Nephron progenitor cell (in vitro differentiated cells): ENCODE results near the gene DLX1.

Source experiments
- DNase-seq: peaks from one replicate; pipeline ENCODE4 v3.0.0; 2021
- H3K27ac Mint-ChIP-seq: 2 replicates; pipeline ENCODE4 v1.8.0; 2021; ENCODE audit warnings: mild to moderate bottlenecking, moderate library complexity, mixed read lengths
- H3K27me3 Mint-ChIP-seq: 2 replicates; pipeline ENCODE4 v1.8.0; 2021; ENCODE audit warnings: mild to moderate bottlenecking, low read depth, mixed read lengths; ENCODE audit not compliant: poor library complexity
- H3K36me3 Mint-ChIP-seq: 2 replicates; pipeline ENCODE4 v1.8.0; 2021; ENCODE audit warnings: low read depth, mixed read lengths
- H3K4me1 Mint-ChIP-seq: 2 replicates; pipeline ENCODE4 v1.8.0; 2021; ENCODE audit warnings: mixed read lengths
- H3K4me3 Mint-ChIP-seq: 2 replicates; pipeline ENCODE4 v1.8.0; 2021; ENCODE audit warnings: mild to moderate bottlenecking, moderate library complexity, mixed read lengths
- H3K9me3 Mint-ChIP-seq: 2 replicates; pipeline ENCODE4 v1.8.0; 2021; ENCODE audit warnings: mild to moderate bottlenecking, moderate library complexity, mixed read lengths
- TF ChIP-seq, protein P1 (sequence below): fragments of 200-600 bp; sonication (generic); IDR thresholded peaks from 2 replicates; pipeline ENCODE4 v1.5.0; 2021; ENCODE audit warnings: antibody characterized with exemption

Gene DLX1

DNA sequence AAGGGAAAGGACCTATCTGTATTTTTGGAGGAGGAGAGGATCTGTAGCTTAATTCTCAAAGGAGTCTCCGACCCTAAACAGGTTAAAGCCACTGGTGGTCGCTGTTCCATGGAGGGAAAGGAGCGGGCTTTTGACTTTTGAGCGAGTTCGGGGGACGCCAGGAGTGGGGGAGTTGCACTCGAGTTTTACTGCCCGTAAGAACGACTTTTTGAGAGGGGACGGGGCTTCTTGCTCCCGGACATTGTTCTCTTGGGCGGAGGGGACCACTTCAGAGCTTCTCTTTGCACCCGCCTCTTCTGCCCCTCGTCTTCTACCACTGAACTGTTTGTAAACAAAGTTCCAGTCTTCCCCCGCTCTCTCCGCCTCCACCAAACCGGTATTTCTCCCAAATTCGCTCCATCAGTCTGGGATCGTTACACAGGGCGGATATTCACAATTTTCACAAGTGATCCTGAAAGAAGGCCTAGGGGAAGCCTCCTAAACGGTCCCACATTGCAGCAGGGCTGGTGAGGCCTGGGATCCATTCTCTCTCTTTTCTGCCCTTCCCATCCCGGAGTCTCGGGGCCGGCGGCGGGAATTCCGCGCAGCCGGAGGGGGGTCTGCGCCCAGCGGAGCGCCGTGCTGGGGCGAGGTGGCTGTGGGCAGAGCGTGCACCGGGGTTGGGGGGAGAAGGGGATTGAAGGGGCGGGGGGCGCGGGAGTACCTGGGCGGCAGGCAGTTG, 10.8 kb downstream of the DLX1 start:
- TF ChIP-seq, protein P1, sequence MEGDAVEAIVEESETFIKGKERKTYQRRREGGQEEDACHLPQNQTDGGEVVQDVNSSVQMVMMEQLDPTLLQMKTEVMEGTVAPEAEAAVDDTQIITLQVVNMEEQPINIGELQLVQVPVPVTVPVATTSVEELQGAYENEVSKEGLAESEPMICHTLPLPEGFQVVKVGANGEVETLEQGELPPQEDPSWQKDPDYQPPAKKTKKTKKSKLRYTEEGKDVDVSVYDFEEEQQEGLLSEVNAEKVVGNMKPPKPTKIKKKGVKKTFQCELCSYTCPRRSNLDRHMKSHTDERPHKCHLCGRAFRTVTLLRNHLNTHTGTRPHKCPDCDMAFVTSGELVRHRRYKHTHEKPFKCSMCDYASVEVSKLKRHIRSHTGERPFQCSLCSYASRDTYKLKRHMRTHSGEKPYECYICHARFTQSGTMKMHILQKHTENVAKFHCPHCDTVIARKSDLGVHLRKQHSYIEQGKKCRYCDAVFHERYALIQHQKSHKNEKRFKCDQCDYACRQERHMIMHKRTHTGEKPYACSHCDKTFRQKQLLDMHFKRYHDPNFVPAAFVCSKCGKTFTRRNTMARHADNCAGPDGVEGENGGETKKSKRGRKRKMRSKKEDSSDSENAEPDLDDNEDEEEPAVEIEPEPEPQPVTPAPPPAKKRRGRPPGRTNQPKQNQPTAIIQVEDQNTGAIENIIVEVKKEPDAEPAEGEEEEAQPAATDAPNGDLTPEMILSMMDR: peak; percentile 14
- peaks cover 97% of the 10 kb centered on the region for H3K27me3 Mint-ChIP-seq
- no peaks in the 10 kb centered on the region for H3K9me3 Mint-ChIP-seq
- no peaks in the 10 kb centered on the region for H3K36me3 Mint-ChIP-seq
- H3K27ac Mint-ChIP-seq: no peak overlapping the region
- H3K4me1 Mint-ChIP-seq: peaks cover 57% of the 10 kb centered on the region
- DNase-seq: no peak
- peak overlapping the region; percentile 83 for H3K4me3 Mint-ChIP-seq

DNA sequence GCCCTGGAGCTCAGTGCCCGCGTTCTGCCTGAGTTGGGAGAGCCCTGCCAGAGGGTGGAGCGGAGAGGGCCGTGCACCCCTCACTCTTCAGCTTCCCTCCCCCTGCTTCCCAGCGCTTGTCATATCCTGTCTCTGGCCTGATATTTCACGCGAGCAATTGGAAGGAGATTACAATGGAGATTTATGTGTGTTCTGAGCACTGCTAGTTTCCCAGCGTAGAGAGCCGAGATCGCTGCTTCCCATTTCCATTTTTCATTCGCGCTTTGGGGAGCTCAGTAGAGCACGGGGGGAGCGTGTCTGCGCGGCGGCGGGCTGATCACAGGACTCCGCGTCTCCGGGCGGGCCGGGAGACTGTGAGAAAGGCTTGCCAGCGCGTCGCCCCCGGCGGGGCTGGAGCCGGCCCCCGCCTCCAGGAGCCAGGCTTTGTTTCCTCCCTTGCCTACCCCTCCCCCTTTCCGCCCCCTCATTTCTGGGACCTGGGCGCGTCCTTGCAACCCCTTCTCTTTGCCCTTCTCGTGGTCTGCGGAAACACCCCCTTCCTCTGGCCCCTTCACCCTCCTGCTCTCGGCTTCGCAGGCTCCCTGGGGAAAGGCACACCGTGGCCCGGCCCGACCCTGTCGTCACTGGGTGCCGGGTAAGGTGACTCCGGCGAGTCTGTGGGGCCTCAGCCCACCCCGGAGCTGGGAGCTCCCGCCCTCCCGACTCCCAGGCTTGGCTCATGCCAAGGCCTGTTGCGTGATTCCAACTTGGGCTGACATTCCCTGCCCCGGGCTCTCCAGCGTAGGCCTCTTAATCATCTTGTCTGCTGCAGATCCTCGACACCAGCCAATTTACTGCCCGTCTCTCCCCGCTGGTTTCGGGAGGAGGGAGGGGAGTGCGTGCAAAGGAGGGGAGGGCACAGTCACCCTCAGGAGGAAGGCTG, 11.6 kb downstream of the DLX1 start:
- no peaks in the 10 kb centered on the region for H3K9me3 Mint-ChIP-seq
- H3K4me1 Mint-ChIP-seq: peaks cover 63% of the 10 kb centered on the region
- no peaks in the 10 kb centered on the region for H3K36me3 Mint-ChIP-seq
- peak overlapping the region; percentile 9 for H3K27ac Mint-ChIP-seq
- no peak for DNase-seq
- H3K27me3 Mint-ChIP-seq: peaks cover 97% of the 10 kb centered on the region
- TF ChIP-seq, protein P1: no peak
- peak overlapping the region; percentile 83 for H3K4me3 Mint-ChIP-seq

DNA sequence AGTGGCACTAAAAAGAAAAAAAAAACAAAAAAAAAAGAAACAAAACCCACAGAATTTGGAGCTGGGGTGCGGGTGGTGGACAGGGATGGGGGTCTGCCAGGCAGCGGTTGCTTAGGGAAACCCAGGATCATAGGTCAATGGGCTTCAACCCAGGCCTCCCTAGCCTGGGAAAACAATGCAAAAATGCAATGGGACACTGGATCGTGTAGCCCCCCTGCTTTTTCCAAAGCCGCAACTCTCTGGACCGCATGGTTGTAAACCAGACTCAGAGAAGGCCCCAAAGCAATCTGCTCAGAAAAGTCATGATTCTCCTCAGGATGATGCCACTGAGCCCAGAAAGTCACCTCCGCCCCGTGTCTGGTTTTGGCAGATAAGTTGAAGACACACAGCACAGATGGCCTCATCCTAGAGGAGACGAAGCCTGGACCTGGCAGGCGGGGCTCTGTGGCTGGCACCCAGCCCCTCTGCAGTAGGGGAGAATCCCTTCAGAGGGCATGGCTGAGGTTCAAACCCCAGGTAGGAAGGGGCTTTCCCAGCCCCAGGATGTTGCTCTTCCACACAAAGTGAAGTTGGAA, 12.3 kb downstream of the DLX1 start:
- Mint-ChIP-seq H3K9me3 (no peaks in the 10 kb centered on the region), H3K4me3 (peak overlapping the region; percentile 83), H3K4me1 (peaks cover 66% of the 10 kb centered on the region), H3K27me3 (peaks cover 96% of the 10 kb centered on the region), H3K36me3 (no peaks in the 10 kb centered on the region), H3K27ac (no peak overlapping the region)
- DNase-seq: no peak
- TF ChIP-seq, protein P1: no peak

DNA sequence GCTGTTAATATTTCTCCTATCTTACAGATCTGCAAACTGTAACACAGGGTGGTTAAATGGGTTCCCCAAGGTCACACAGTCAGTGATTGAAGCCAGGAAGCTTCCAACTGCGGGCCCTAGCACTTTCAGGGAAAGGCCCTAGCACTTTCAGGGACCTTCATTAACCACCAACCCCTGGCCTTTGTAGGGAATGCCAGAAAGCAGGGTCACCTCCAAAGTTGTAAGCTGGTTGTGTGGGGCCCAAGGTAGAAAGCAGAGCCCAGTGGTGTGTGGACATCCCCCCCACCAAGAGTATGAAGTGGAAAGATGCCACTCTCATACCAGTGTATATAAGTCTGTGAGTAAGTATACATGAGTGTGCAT, 13.0 kb downstream of the DLX1 start:
- H3K36me3 Mint-ChIP-seq: no peaks in the 10 kb centered on the region
- DNase-seq: no peak
- peaks cover 69% of the 10 kb centered on the region for H3K4me1 Mint-ChIP-seq
- TF ChIP-seq, protein P1: no peak
- H3K27me3 Mint-ChIP-seq: peaks cover 95% of the 10 kb centered on the region
- peak overlapping the region; percentile 78 for H3K4me3 Mint-ChIP-seq
- no peaks in the 10 kb centered on the region for H3K9me3 Mint-ChIP-seq
- H3K27ac Mint-ChIP-seq: no peak overlapping the region

DNA sequence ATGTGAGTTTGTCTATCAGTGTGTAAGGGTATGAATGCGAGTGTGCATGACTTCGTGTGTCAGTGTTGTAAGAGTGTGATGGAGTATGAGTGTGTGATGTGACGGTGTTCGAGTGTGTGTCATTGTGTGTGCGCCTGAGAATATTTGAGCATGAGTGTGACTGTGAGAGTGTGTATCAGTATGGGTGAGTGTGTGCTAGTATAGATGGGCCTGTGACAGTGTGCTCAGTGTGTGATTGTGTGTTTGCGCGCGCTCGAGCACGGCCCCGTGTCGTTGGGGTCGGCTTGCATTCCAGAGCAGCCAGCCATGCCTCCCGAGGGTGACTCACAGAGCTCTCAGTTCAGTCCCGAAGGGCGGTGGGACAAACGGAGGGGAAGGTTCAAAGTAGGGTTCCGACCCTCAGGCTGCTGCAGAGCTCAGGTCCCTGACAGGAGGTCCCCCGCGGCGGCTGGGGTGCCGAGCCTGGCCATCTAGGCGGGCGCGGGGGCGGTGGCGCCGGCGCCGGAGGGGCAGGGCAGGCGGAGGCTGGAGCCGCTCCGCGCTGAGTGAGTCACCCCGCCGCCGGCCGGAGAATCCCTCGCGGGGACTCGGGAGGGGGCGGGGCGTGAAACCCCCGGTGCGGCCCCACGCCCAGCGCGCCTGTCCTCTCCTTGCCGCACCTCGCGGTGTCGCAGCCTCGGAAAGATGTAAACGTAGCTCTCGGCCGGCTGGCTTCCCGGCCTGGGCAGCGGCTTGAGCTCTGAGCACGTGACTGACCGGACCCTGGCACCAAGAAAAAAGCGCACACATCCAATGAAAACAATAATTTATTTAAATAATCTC, 13.6 kb downstream of the DLX1 start:
- Mint-ChIP-seq H3K27ac (no peak overlapping the region), H3K36me3 (no peaks in the 10 kb centered on the region), H3K4me1 (peaks cover 70% of the 10 kb centered on the region), H3K9me3 (no peaks in the 10 kb centered on the region), H3K4me3 (peak overlapping the region; percentile 78), H3K27me3 (peaks cover 95% of the 10 kb centered on the region)
- DNase-seq: peak; percentile 81
- TF ChIP-seq, protein P1: no peak
